Aorta (tissue), 5 donors: ENCODE measurements around the gene CALHM1. TPM values are rescaled to one million over a fixed set of nuclear protein-coding genes. Genes with fewer than 3 reads are reported as not detected.

Experiments
- ATAC-seq: fragments of 200-7000 bp; cut with Tn5 transposase; one replicate; pipeline ENCODE4 v1.9.1; 2022; ENCODE audit warnings: moderate library complexity; ENCODE audit not compliant: low FRiP score
- DNase-seq, 2 donors: peaks; one replicate each; pipeline ENCODE4 v3.0.0-alpha.2; 2020
- H3K27ac ChIP-seq, 2 donors: one replicate each; pipeline ENCODE4 v1.5.1; 2013; ENCODE audit warnings: low read length in 2 of 2, mild to moderate bottlenecking in 2 of 2, moderate library complexity in 2 of 2, control low read depth in 1 of 2, inconsistent platforms in 1 of 2, low read depth in 1 of 2
- H3K27me3 ChIP-seq, 2 donors: one replicate each; pipeline ENCODE4 v1.6.1; 2013; ENCODE audit warnings: control low read depth in 1 of 2, low read length in 1 of 2, mild to moderate bottlenecking in 1 of 2, moderate library complexity in 1 of 2; ENCODE audit not compliant: insufficient read depth in 2 of 2, control insufficient read depth in 1 of 2
- H3K36me3 ChIP-seq, 2 donors: one replicate each; pipeline ENCODE4 v1.6.1; 2013; ENCODE audit warnings: control low read depth in 1 of 2, low read length in 1 of 2, mild to moderate bottlenecking in 1 of 2; ENCODE audit not compliant: insufficient read depth in 2 of 2, control insufficient read depth in 1 of 2
- H3K4me1 ChIP-seq, 2 donors: one replicate each; pipeline ENCODE4 v1.6.1; 2013; ENCODE audit warnings: low read length in 2 of 2, control low read depth in 1 of 2, mild to moderate bottlenecking in 1 of 2, moderate library complexity in 1 of 2; ENCODE audit not compliant: insufficient read depth in 2 of 2, control insufficient read depth in 1 of 2
- H3K4me3 ChIP-seq, 2 donors: one replicate each; pipeline ENCODE4 v1.5.1; 2013; ENCODE audit warnings: low read length in 2 of 2, control low read depth in 1 of 2, mild to moderate bottlenecking in 1 of 2
- H3K9me3 ChIP-seq: one replicate; pipeline ENCODE4 v1.6.1; 2013; ENCODE audit warnings: mild to moderate bottlenecking, low read length; ENCODE audit not compliant: control insufficient read depth
- WGBS, 2 donors: extraction: QIAGEN DNeasy Blood & Tissue Kit; methylation state at CpG; one replicate each; pipeline ENCODE4 v1.1.7; 2013; 5-methylcytosine and 5-hydroxymethylcytosine counted together
- intact Hi-C, 2 donors: fragments of 100-400 bp; cut with DNase I; formaldehyde crosslinking; loops; one replicate each; pipeline versions ENCODE4 v1.14.2 to v1.15.0; 2022
- polyA plus RNA-seq, 2 donors: library from polyadenylated mRNA; stranded (reverse); fragments of 200-250 nt; gene quantifications; one replicate each; pipeline ENCODE4 v1.2.3, GENCODE V29; 2013
- total RNA-seq, 2 donors: library from RNA; stranded (reverse); fragmentation: NEBNext Ultra II Directional; extraction: Animal tissue kit (Norgen Biotek cat#: 25700); gene quantifications; one replicate each; pipeline ENCODE4 v1.2.1, GENCODE V29; 2021
- donor health status: healthy with polysubstance abuse.
- donor health status: Bipolar disorder and iron deficiency.
- donor health status: DM: no; HTN: no; CAD: no.
- donor health status: DM: no; HTN: no; CAD: no.
- donor health status: DM: yes; HTN: yes; CAD: no.

The CALHM1 gene
- total and polyA plus RNA-seq, 4 donors, result not detected

- Histone ChIP-seq H3K27ac (no peak overlapping the region), H3K27me3 (no peaks in the 10 kb centered on the region), H3K9me3 (no peaks in the 10 kb centered on the region), H3K36me3 (no peaks in the 10 kb centered on the region), H3K4me1 (no peaks in the 10 kb centered on the region), H3K4me3 (no peak overlapping the region)
- WGBS, 2 donors, result 72 to 77% methylated on average over 10 to 11 of the region's 11 CpGs
- intact Hi-C loops, result no loop called here
- ATAC-seq (no peak), DNase-seq (peak in 1 of 2 donors; percentile 73)
These were observed 17.5 kb upstream of the CALHM1 start for GRCh38 chr10:103476046-103476768.

GRCh38 chr10:103475437-103475836 is 16.7 kb upstream of the CALHM1 start:
- Histone ChIP-seq H3K27ac (no peak overlapping the region), H3K9me3 (no peaks in the 10 kb centered on the region), H3K4me3 (no peak overlapping the region), H3K27me3 (no peaks in the 10 kb centered on the region), H3K36me3 (no peaks in the 10 kb centered on the region), H3K4me1 (no peaks in the 10 kb centered on the region)
- ATAC-seq (no peak), DNase-seq (no peak)
- WGBS, 2 donors, result 80 to 84% methylated on average over 4 of the region's 4 CpGs
- intact Hi-C loops, result no loop called here

GRCh38 chr10:103474077-103474476 is 15.4 kb upstream of the CALHM1 start:
- 91 to 94% methylated on average over 3 of the region's 3 CpGs for WGBS, 2 donors
- ATAC-seq (no peak), DNase-seq (no peak)
- H3K4me3 ChIP-seq, result no peak overlapping the region
- no peaks in the 10 kb centered on the region for H3K9me3 ChIP-seq
- intact Hi-C loops, result no loop called here
- no peaks in the 10 kb centered on the region for H3K27me3 ChIP-seq
- H3K4me1 ChIP-seq, result no peaks in the 10 kb centered on the region
- no peak overlapping the region for H3K27ac ChIP-seq
- H3K36me3 ChIP-seq, result no peaks in the 10 kb centered on the region

GRCh38 chr10:103473261-103473671 is 14.6 kb upstream of the CALHM1 start:
- ATAC-seq, result no peak
- H3K27ac ChIP-seq, result no peak overlapping the region
- H3K4me3 ChIP-seq, result no peak overlapping the region
- 63 to 67% methylated on average over 29 to 32 of the region's 32 CpGs for WGBS, 2 donors
- intact Hi-C loops, result no loop called here
- peak in 1 of 2 donors; percentile 73 for DNase-seq
- H3K27me3 ChIP-seq, result no peaks in the 10 kb centered on the region
- H3K4me1 ChIP-seq, result no peaks in the 10 kb centered on the region
- H3K36me3 ChIP-seq, result no peaks in the 10 kb centered on the region
- H3K9me3 ChIP-seq, result no peaks in the 10 kb centered on the region

- Histone ChIP-seq H3K27ac (no peak overlapping the region), H3K27me3 (no peaks in the 10 kb centered on the region), H3K4me3 (no peak overlapping the region), H3K4me1 (no peaks in the 10 kb centered on the region), H3K36me3 (no peaks in the 10 kb centered on the region), H3K9me3 (no peaks in the 10 kb centered on the region)
- intact Hi-C loops, result no loop called here
- 96 to 100% methylated on average over 2 of the region's 2 CpGs for WGBS, 2 donors
- DNase-seq, result peak in 1 of 2 donors; percentile 30
- ATAC-seq, result no peak
These were observed 13.3 kb upstream of the CALHM1 start for GRCh38 chr10:103472005-103472404.

GRCh38 chr10:103470761-103471653 is 12.3 kb upstream of the CALHM1 start:
- no peak overlapping the region for H3K4me3 ChIP-seq
- no peaks in the 10 kb centered on the region for H3K36me3 ChIP-seq
- peak in 1 of 2 donors; percentile 78 for DNase-seq
- no peaks in the 10 kb centered on the region for H3K9me3 ChIP-seq
- intact Hi-C loops, result no loop called here
- H3K27ac ChIP-seq, result no peak overlapping the region
- ATAC-seq, result peak; percentile 52
- 83% methylated on average over 14 of the region's 14 CpGs for WGBS, 2 donors
- no peaks in the 10 kb centered on the region for H3K27me3 ChIP-seq
- no peaks in the 10 kb centered on the region for H3K4me1 ChIP-seq

- Histone ChIP-seq H3K4me3 (no peak overlapping the region), H3K9me3 (no peaks in the 10 kb centered on the region), H3K4me1 (no peaks in the 10 kb centered on the region), H3K27me3 (no peaks in the 10 kb centered on the region), H3K36me3 (no peaks in the 10 kb centered on the region), H3K27ac (no peak overlapping the region)
- intact Hi-C loops, result no loop called here
- DNase-seq (no peak), ATAC-seq (no peak)
- 60 to 67% methylated on average over 5 of the region's 5 CpGs for WGBS, 2 donors
These were observed 10.5 kb upstream of the CALHM1 start for GRCh38 chr10:103469201-103469600.

GRCh38 chr10:103467406-103467805 is 8.7 kb upstream of the CALHM1 start:
- Histone ChIP-seq H3K4me3 (no peak overlapping the region), H3K27me3 (no peaks in the 10 kb centered on the region), H3K36me3 (no peaks in the 10 kb centered on the region), H3K27ac (no peak overlapping the region), H3K4me1 (no peaks in the 10 kb centered on the region), H3K9me3 (no peaks in the 10 kb centered on the region)
- ATAC-seq (no peak), DNase-seq (no peak)
- WGBS, 2 donors, result 93 to 94% methylated on average over 7 of the region's 7 CpGs
- intact Hi-C loops, result no loop called here
